Measurements from ENCODE around the gene TTLL5. TPM values are rescaled to one million over a fixed set of nuclear protein-coding genes. Genes with fewer than 3 reads are reported as not detected.

The TTLL5 gene
- total and polyA plus RNA-seq, 2 of the 13 experiments (the other 11 are each of a cell fraction or from before 2014, with no cell fraction given): 11.8 to 18.8 TPM

- H4K20me1 ChIP-seq (ENCODE audit: insufficient read depth, low read length): no peaks in the 10 kb centered on the region
- TF ChIP-seq MYC (CRISPR knock-in tag; IDR thresholded peaks at IDR 0.05; ENCODE audit: borderline replicate concordance) (no peak), STAG1 (CRISPR knock-in tag; IDR thresholded peaks at IDR 0.05) (peak; percentile 23; the same call in 1 of the 2 replicates)
- H3K4me2 ChIP-seq (ENCODE audit: low read depth, low read length): no peak overlapping the region
- no peak overlapping the region for H3K4me3 ChIP-seq (replicated peaks in 1 of 3; ENCODE audit: insufficient read depth in 1 of 3, low read depth in 2 of 3, low read length in 3 of 3)
- 97% methylated on average over 5 of the region's 6 CpGs for WGBS (ENCODE audit: low lambda C conversion rate)
- no TSS peak for BruUV-seq (replicated peaks)
- POLR2A ChIA-PET: no interaction called here
- no peak overlapping the region for H3K9ac ChIP-seq (ENCODE audit: insufficient read depth, low read depth, low read length)
- no peaks in the 10 kb centered on the region for H3K79me2 ChIP-seq (ENCODE audit: insufficient read depth, low read length)
- DNase-seq (ENCODE audit: low spot score): no peak
- ATAC-seq: peak; percentile 71
- CTCF ChIA-PET (ENCODE audit: low intra/inter-chr PET ratio, low total read pairs): interaction anchor here (1.0 kb wide), 1 partner anchor 173 kb away, joined by 3 read pairs; no protein-coding TSS in a partner anchor
- no peak overlapping the region for H2AFZ ChIP-seq (ENCODE audit: low read length)
- intact Hi-C loops (cut with micrococcal nuclease; ENCODE audit: unreplicated experiment) (no loop called here), in situ Hi-C loops (cut with HindIII; ENCODE audit: extremely low pct_ligation_motif_present, low pct_unique_long_range_greater_than_20kb) (no loop called here)
- no peaks in the 10 kb centered on the region for H3K9me3 ChIP-seq (ENCODE audit: low read length)
- no peaks in the 10 kb centered on the region for H3K4me1 ChIP-seq (ENCODE audit: insufficient read depth, low read length)
- H3K36me3 ChIP-seq (replicated peaks in 1 of 2; ENCODE audit: control insufficient read depth in 1 of 2, insufficient read depth in 2 of 2, low read length in 2 of 2): peaks cover 2 to 24% of the 10 kb centered on the region in 2 experiments; a peak in 3 of 5 replicates
- FAIRE-seq: no peak
- no peaks in the 10 kb centered on the region for H3K27me3 ChIP-seq (ENCODE audit: control insufficient read depth in 1 of 2, insufficient read depth in 2 of 2, low read length in 2 of 2)
- H3K27ac ChIP-seq (ENCODE audit: extremely low read length, insufficient read depth, low read length): no peak overlapping the region
These were observed 223.2 kb downstream of the TTLL5 start for GRCh38 chr14:75884198-75884611.

- TF ChIP-seq ELF3 (CRISPR knock-in tag; IDR thresholded peaks at IDR 0.05) (no peak), RBM22 (optimal IDR thresholded peaks at IDR 0.05; ENCODE audit: low read length) (no peak), BHLHE40 (IDR thresholded peaks at IDR 0.05; ENCODE audit: low read length) (no peak), TAF15 (IDR thresholded peaks at IDR 0.05; ENCODE audit: low read depth, low read length, poor library complexity, severe bottlenecking) (no peak), AGO1 (IDR thresholded peaks at IDR 0.05; ENCODE audit: low read depth, low read length, poor library complexity, severe bottlenecking) (no peak), NFKB2 (CRISPR knock-in tag; IDR thresholded peaks at IDR 0.05; ENCODE audit: borderline replicate concordance) (no peak), ZBTB40 (IDR thresholded peaks at IDR 0.05) (no peak), ZBTB40 (CRISPR knock-in tag; IDR thresholded peaks at IDR 0.05) (no peak), ZNF10 (CRISPR knock-in tag; IDR thresholded peaks at IDR 0.05; ENCODE audit: borderline replicate concordance, low read depth) (no peak)
- intact Hi-C loops (cut with micrococcal nuclease; ENCODE audit: unreplicated experiment) (no loop called here), in situ Hi-C loops (cut with HindIII; ENCODE audit: extremely low pct_ligation_motif_present, low pct_unique_long_range_greater_than_20kb) (no loop called here)
- peaks cover 2 to 24% of the 10 kb centered on the region in 2 experiments; a peak in 3 of 5 replicates for H3K36me3 ChIP-seq (replicated peaks in 1 of 2; ENCODE audit: control insufficient read depth in 1 of 2, insufficient read depth in 2 of 2, low read length in 2 of 2)
- H4K20me1 ChIP-seq (ENCODE audit: insufficient read depth, low read length): no peaks in the 10 kb centered on the region
- ChIA-PET POLR2A (no interaction called here), CTCF (ENCODE audit: low intra/inter-chr PET ratio, low total read pairs) (no interaction called here)
- WGBS (ENCODE audit: low lambda C conversion rate): 100% methylated on average over 2 of the region's 2 CpGs
- no peak overlapping the region for H3K27ac ChIP-seq (ENCODE audit: extremely low read length, insufficient read depth, low read length)
- H3K4me2 ChIP-seq (ENCODE audit: low read depth, low read length): no peak overlapping the region
- H3K4me1 ChIP-seq (ENCODE audit: insufficient read depth, low read length): no peaks in the 10 kb centered on the region
- no peak overlapping the region for H3K4me3 ChIP-seq (replicated peaks in 1 of 3; ENCODE audit: insufficient read depth in 1 of 3, low read depth in 2 of 3, low read length in 3 of 3)
- H3K27me3 ChIP-seq (ENCODE audit: control insufficient read depth in 1 of 2, insufficient read depth in 2 of 2, low read length in 2 of 2): no peaks in the 10 kb centered on the region
- ATAC-seq: no peak
- no TSS peak for BruUV-seq (replicated peaks)
- FAIRE-seq: no peak
- H3K9me3 ChIP-seq (ENCODE audit: low read length): no peaks in the 10 kb centered on the region
- H2AFZ ChIP-seq (ENCODE audit: low read length): no peak overlapping the region
- H3K9ac ChIP-seq (ENCODE audit: insufficient read depth, low read depth, low read length): no peak overlapping the region
- DNase-seq (ENCODE audit: low spot score): no peak
- no peaks in the 10 kb centered on the region for H3K79me2 ChIP-seq (ENCODE audit: insufficient read depth, low read length)
These were observed 224.8 kb downstream of the TTLL5 start for GRCh38 chr14:75885829-75886228.
